Type B pancreatic cell (in vitro differentiated cells): ENCODE measurements around the gene XRRA1. TPM values are rescaled to one million over a fixed set of nuclear protein-coding genes. Genes with fewer than 3 reads are reported as not detected.

Experiments used
- DNase-seq: peaks from one replicate; pipeline ENCODE4 v3.0.0; 2021; ENCODE audit warnings: mixed read lengths; ENCODE audit not compliant: unreplicated experiment; ENCODE audit errors: extremely low spot score
- H3K27ac Mint-ChIP-seq: 2 replicates; pipeline ENCODE4 v1.8.0; 2021; ENCODE audit warnings: mild to moderate bottlenecking, mixed read lengths
- H3K27me3 Mint-ChIP-seq: 2 replicates; pipeline ENCODE4 v1.8.0; 2021; ENCODE audit warnings: mixed read lengths
- H3K36me3 Mint-ChIP-seq: 2 replicates; pipeline ENCODE4 v1.8.0; 2021; ENCODE audit warnings: mixed read lengths
- H3K4me1 Mint-ChIP-seq: one replicate; pipeline ENCODE4 v1.8.0; 2021; ENCODE audit warnings: mixed read lengths; ENCODE audit not compliant: unreplicated experiment
- H3K4me3 Mint-ChIP-seq: 2 replicates; pipeline ENCODE4 v1.8.0; 2021; ENCODE audit warnings: mild to moderate bottlenecking, mixed read lengths
- H3K9me3 Mint-ChIP-seq: 2 replicates; pipeline ENCODE4 v1.8.0; 2021; ENCODE audit warnings: mixed read lengths
- total RNA-seq: library from RNA; stranded (reverse); gene quantifications from 2 replicates; pipeline ENCODE4 v1.2.1, GENCODE V29; 2021; ENCODE audit warnings: low replicate concordance
- TF ChIP-seq, protein P1 (sequence below): fragments of 200-600 bp; sonication (generic); conservative IDR thresholded peaks from 2 replicates; pipeline ENCODE4 v1.5.0; 2021; ENCODE audit warnings: antibody characterized with exemption, mild to moderate bottlenecking

The XRRA1 gene
- total RNA-seq, 1 donor from 2014 or later, result 8.8 TPM

DNA sequence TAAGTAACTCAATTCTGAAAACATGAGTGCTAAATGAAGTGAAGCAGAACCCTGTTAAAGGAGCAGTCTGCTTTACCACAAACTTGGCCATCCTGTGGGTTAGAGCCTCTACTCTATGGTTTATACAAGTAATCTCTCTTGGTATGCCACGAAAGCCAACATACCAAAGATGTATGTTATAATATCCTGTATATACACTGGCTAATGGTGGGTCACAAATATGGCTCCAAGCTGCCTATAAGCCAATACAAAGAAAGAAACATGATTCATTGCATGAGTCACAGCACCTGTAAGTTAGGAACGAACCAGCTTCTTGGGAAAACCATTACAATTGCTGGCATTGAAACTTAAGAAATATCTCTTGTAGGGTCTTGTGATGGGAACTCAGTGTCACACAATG lies 16.1 kb downstream of the XRRA1 start:
- no peak overlapping the region for H3K27ac Mint-ChIP-seq
- no peak overlapping the region for H3K4me3 Mint-ChIP-seq
- H3K9me3 Mint-ChIP-seq, result no peaks in the 10 kb centered on the region
- TF ChIP-seq, protein P1, sequence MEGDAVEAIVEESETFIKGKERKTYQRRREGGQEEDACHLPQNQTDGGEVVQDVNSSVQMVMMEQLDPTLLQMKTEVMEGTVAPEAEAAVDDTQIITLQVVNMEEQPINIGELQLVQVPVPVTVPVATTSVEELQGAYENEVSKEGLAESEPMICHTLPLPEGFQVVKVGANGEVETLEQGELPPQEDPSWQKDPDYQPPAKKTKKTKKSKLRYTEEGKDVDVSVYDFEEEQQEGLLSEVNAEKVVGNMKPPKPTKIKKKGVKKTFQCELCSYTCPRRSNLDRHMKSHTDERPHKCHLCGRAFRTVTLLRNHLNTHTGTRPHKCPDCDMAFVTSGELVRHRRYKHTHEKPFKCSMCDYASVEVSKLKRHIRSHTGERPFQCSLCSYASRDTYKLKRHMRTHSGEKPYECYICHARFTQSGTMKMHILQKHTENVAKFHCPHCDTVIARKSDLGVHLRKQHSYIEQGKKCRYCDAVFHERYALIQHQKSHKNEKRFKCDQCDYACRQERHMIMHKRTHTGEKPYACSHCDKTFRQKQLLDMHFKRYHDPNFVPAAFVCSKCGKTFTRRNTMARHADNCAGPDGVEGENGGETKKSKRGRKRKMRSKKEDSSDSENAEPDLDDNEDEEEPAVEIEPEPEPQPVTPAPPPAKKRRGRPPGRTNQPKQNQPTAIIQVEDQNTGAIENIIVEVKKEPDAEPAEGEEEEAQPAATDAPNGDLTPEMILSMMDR, result no peak
- peaks cover 7% of the 10 kb centered on the region for H3K36me3 Mint-ChIP-seq
- H3K4me1 Mint-ChIP-seq, result no peaks in the 10 kb centered on the region
- no peaks in the 10 kb centered on the region for H3K27me3 Mint-ChIP-seq
- DNase-seq, result no peak

DNA sequence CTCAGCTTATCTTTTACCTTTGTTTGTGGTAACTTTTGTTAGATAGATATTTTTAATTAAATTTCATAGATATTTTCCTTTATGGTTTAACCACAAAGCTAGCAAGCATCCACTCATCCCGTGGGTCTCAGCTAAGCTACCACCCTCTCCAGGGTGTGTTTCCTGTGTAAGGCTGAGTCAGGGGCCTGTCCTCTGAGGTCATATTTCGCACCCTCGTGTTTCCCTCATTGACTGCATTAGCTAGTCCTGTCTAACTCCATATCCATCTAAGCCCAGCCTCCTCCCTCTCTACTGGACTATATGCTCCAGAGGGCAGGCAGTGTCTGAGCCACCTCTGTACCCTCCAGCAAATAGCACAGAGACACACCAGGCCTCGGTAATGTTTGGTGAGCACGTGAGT lies 16.7 kb downstream of the XRRA1 start:
- Mint-ChIP-seq H3K36me3 (peaks cover 8% of the 10 kb centered on the region), H3K9me3 (no peaks in the 10 kb centered on the region), H3K4me1 (no peaks in the 10 kb centered on the region), H3K27ac (no peak overlapping the region), H3K27me3 (no peaks in the 10 kb centered on the region), H3K4me3 (no peak overlapping the region)
- no peak for DNase-seq
- TF ChIP-seq, protein P1, result no peak

DNA sequence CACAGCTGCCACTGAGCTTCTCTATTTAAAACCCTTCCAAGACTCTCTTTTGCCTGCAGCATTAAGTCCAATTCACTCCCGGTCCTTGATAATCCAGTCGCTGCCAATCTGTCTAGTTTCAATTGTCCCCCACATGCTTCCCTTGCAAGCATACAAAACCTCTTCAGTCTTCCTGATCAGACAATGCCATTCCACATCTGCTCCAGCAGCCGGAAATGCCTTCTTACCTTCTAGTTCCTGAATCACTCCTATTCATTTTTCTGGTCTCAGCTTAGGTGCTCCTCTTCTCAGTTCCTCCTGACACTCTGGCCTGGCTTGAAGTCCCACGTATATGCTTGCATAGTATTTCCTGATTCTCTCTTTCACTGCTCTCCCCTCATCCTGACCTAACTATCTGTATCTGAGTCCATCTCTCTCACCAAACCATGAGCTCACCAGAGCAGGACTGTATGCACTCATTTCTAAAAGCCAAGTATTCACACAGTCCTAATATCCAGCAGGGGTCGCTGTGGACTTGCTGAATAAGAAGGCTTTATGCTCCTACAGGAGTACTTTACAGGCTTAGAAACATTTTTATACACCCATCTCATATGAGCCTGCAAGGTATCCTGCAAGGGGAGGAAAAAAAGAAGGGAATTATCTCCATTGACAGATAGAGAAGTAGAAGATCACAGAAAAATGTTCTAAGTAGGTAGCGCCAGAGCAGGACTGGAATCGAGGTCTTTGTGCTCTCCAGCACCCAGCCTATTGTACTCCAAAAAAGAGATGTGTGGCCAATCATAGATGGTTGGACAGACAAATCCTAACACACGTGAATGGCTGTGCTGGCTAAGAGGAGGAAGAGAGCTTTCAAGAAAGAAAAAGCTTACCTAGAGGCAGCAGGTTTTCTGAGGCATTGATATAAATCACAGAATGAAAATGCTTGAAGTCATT lies 19.2 kb downstream of the XRRA1 start:
- H3K4me3 Mint-ChIP-seq, result no peak overlapping the region
- no peaks in the 10 kb centered on the region for H3K27me3 Mint-ChIP-seq
- H3K4me1 Mint-ChIP-seq, result peaks cover 16% of the 10 kb centered on the region
- no peaks in the 10 kb centered on the region for H3K9me3 Mint-ChIP-seq
- no peak overlapping the region for H3K27ac Mint-ChIP-seq
- peaks cover 6% of the 10 kb centered on the region for H3K36me3 Mint-ChIP-seq
- TF ChIP-seq, protein P1, result peak; percentile 94
- no peak for DNase-seq

DNA sequence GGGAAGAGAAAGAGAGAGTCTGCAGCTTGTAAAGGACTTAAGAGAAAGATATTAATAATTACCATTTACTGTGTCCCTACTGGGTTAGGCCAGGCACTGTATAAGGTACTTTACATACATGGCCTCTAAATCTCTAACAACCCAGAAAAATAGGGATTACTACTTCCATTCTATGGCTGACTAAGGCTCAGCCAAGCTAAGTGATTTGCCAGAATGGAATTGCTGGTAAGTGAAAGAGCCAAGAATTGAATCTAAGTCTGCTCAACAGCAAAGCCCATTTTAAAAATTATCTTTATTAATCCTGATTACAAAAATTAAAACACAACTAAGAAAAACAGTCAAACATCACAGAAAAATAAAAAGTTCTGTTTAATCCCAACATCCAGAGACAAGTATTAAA lies 21.4 kb downstream of the XRRA1 start:
- no peak for DNase-seq
- Mint-ChIP-seq H3K4me1 (peaks cover 16% of the 10 kb centered on the region), H3K27ac (no peak overlapping the region), H3K27me3 (no peaks in the 10 kb centered on the region), H3K9me3 (no peaks in the 10 kb centered on the region), H3K36me3 (peaks cover 7% of the 10 kb centered on the region), H3K4me3 (no peak overlapping the region)
- TF ChIP-seq, protein P1, result no peak

DNA sequence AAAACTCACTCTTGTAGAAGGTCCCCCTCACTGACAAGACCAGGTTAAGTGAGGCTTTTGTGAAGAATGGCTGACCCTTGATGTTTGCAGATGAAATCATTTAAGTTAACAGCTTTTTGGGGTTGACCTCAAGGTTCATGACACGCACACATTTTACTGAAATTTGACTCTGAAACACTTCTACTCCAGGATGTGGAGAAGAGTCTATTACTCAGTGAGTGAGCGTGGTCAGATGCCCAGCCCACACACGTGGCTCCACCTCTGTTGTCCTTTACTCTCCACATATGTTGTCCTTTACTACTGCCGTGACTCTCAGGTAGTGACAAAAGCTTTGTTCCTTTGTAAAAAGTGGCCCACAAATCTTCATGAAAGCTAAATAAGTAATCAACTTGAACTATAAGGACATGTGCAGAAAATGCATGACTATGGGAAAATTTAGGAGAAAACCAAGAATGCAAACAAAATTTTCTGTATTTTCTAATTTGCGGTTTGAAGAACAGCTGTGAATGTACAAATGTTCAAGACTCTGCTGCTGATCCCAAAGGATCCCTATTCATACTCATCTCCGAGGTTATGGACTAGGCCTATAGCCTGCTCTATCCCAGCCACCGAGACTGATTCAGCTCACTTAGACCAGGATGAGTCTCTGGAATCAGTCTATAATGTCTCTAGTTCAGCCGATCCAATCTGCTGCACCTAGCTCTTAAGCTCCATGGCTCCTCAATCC lies 22.4 kb downstream of the XRRA1 start:
- Mint-ChIP-seq H3K9me3 (no peaks in the 10 kb centered on the region), H3K27me3 (no peaks in the 10 kb centered on the region), H3K4me1 (peaks cover 16% of the 10 kb centered on the region), H3K4me3 (no peak overlapping the region), H3K36me3 (peaks cover 9% of the 10 kb centered on the region), H3K27ac (no peak overlapping the region)
- DNase-seq, result no peak
- TF ChIP-seq, protein P1, result no peak
